GM18519 (cell line): ENCODE measurements around the gene NPHP4.

Experiments used
- ATAC-seq: cut with Tn5 transposase; IDR thresholded peaks from one replicate; pipeline ENCODE4 v1.9.1; 2021; ENCODE audit warnings: mild to moderate bottlenecking, moderate library complexity; ENCODE audit not compliant: unreplicated experiment, low FRiP score

NPHP4 gene

DNA sequence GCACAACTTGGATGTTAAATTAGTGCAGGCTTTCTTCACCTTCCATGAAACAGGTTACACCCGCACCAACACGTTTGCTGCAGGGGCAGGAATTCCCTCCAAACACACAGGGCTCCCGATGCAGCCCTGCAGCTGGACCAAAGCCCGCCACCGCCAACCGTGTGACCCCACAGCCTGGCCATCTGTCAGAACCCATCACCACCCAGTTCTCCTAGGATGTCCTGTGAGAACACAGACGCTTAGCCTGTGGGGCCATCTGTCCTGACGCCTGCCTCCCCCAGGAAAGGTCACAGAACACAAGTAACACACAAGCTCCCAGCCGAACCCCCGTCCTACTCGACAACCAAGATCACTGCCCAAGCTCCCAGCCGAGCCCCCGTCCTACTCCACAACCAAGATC, 108.1 kb downstream of the NPHP4 start:
- no peak for ATAC-seq

DNA sequence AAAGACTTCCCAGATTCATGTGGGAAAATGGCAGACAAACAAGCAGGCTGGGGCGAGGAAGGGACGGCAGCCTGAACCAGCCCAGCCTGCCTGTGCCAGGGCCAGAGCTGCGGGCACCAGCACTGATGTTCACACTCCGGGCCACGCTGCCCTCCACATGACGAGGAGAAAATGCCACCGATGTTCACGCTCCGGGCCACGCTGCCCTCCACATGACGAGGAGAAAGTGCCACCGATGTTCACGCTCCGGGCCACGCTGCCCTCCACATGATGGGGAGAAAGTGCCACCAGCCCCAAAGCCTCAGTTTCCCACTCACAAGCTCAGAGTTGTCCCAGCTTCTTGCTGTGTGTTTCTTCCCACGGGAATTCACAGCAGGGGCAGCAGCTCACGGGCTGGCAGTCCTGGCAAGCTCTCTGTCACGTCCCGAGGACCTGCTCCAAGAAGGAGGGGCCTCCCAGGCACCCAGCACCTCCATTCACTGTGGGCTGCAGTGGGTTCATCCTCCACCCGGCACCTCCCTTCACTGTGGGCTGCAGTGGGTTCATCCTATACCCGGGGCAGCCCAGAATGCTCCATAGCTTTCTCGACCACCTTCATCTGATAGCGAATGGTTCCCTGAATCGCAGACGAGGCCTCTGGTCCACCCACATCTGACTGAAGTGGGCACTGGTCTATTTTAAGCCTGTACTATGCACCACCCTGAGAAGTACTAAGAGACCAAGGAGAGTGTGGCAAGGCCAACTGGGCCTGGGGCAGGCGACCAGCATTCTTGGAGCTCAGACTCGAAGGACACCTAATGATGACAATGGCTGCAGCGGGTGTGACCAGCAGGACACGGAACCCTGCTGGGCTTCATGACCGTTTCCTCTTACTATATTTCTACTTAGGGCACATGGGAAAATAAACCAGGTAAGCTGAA, 108.8 kb downstream of the NPHP4 start:
- no peak for ATAC-seq

DNA sequence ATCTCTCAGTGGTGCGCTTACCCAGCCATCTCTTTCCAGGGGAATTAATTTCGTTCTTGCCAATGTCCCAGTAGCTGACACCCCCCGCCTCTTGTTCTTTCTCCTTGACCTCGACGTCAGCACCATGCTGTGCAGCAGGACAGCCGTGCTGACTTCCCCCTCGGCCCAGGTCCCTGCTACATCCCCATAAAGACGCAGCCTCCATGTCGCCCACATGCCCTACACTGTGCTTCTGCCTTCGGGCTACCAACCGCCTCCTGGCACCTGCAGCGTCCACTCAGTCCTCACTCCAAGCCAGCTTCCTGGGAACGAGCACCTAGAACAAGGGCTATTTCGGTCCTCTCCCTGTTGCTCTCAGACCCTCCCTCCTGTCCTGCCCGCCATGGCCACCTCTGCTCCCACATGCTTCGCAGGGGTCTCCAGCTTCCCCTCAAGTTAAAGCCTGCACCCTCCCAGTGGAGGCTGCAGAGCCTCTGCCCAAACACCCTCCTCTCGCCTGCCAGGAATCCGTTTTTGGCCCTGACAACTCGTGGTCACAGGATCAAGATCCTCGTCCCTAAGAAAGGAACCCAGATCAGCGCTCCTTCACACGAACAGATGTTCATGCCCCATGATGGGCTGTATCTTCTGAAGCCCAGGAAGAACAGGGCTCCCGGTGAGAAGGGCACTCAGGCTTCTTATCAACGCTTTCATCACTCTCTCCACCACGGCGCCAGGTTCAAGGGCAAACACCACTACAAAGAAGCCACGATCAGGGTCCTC, 109.7 kb downstream of the NPHP4 start:
- ATAC-seq, result no peak

DNA sequence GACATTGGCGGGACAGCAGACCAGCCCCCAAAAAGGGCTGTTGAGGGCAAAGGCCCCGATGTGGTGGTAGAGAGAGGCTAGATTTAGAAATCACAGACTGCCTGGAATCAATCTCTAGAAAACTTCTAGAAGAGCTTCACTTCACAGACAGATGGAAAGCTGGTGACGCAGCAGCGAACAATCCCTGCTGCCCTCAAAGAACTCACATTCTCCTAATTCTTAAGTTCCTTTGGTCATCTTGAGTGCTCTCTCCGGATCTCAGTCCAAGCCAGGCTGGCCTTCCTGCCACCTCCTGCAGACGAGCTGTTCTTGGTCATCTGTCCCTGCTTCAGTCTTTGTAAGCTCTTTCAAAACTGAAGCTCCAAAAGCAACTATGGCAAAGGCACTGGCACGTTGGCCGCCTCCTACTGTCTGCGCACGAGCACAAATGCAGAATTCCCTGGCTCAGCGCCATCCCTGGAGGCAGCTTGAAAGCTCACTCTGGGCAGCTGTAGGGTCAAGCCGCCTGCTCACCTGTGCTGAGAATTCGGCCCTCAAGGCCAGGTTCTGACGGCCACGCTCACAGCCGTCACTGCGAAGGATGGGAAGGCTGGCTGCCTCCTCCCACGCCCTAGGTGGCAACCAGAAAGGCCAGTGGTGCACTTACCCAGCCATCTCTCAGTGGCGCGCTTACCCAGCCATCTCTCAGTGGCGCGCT, 110.6 kb downstream of the NPHP4 start:
- no peak for ATAC-seq

DNA sequence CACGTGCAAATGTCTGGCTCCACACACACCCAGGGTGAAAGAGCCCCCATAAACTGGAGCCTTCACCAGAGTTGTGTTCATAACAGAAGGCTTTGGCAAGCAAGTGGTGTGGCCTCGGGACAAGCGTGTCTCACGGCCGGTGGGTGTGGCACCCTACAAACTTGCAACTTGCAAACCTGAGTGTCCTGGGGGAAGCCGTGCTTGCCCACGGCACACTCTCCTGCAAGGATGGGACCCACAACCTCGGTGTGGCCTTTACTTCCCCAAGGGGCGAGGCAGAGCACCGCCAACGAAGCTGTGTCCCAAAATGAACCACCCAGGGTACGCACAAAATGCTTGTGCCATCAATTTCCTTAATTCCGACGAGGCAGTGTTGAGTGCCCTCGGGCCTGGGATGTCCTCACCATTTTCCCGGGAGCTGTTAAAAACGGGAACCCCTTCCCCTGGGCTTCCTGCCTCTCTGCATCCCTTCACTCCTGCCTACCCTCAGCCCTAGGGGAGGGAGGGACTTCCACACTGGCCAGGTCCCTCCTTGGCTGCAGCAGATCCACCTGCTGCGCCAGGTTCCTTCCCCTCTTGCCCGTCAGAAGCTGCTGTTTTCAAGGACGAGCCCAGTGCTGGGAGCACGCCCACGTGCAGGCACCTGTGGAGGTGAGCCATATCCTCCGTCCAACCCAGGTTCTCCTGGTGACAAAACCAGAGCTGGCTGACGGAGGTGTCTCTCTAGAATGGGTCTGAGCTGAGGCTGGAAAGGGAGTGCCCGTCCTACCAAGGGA, 111.4 kb downstream of the NPHP4 start:
- no peak for ATAC-seq

DNA sequence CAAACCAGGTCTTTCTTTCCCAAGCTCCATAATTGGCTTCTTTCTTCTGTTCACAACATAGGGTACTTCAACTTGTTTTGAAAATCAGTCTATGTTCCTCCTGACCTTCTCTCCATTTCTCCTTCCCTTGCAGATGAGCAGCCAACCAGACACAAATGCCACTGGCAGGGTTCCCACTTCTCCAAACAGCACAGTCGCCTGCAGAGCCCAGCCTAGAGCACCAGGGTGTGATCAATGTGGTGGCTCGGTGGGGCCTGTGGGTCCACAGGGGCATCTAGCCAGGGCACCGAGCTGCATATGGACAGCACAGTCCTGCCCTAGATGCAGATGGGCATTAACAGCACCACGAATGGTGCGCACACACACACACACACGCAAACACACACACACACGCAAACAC, 112.8 kb downstream of the NPHP4 start:
- no peak for ATAC-seq

DNA sequence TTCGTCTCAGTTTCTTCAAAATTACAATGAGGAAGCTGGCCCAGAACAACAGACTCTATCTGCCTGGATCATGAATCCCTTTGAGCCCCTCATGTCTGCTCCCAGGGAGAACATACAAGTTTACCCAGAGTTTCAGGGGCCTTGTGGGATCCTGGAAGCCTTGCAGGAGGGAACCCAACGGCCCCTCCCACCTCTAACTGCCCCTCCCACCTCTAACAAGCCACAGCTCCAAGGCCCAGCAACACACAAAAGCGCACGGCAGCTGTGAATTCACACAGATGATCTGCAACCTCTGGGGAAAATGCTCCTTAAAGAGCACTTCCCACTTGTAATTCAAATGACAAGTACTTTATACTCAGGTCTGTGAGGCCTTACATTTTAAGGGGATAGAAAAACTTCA, 113.3 kb downstream of the NPHP4 start:
- no peak for ATAC-seq

DNA sequence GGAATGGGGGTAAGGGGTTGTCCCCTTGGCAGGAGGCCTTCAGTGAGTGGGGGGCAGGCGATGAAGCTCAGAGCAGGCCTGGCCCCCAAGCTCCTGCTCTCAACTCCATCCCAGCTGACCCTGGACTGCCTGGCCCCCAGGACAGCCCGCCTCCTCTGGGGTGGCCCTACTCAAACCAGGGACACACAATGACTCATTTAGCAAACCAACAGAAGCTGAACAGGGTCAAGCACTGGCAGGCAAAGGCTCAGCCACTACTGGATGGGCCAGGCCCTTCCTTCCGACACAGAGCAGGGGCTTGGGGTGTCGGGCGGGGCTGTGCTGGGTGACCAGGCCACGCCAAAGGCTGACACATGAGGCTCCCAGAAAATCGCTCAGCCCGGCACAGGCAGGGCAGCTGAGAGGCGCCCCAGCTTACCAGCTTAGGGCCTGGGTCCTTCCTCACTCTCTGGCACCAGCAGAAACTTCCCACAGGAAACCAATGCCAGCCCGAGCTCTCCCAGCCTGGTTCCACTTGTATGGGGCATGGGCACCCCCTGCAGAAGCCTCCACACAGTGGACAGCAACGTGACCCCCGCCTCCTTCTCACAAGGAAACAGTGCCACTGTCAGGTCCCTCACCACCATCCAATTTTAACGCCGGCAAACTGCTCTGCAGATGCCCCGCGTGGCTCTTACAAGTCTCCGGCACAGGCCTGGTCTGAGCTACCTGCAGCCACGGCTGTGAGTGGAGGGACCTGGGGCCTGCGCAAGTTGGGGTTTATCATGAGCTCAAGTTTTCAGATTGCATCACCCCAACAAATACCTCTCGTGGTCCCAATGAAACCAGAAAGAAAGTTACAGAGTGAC, 114.3 kb downstream of the NPHP4 start:
- no peak for ATAC-seq

DNA sequence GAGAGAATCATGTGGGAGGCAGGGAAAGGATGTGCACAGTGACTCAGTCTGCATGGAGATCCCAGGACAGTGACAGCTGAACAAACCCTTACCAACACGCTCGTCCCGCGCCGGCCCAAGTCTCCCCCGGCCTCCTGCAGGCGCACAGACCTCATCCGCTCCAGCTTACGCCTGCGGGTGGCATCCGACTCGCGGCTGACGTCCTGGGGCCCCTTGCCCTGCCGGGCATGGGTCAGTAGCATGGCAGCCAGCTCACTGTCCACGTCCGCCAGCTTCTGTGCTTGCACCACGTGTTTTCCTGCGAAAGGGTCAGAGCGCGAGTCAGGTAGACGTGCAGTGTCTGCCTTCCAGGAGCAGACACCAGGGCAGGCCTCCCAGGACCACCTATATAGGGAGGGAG, 115.2 kb downstream of the NPHP4 start:
- ATAC-seq, result no peak

DNA sequence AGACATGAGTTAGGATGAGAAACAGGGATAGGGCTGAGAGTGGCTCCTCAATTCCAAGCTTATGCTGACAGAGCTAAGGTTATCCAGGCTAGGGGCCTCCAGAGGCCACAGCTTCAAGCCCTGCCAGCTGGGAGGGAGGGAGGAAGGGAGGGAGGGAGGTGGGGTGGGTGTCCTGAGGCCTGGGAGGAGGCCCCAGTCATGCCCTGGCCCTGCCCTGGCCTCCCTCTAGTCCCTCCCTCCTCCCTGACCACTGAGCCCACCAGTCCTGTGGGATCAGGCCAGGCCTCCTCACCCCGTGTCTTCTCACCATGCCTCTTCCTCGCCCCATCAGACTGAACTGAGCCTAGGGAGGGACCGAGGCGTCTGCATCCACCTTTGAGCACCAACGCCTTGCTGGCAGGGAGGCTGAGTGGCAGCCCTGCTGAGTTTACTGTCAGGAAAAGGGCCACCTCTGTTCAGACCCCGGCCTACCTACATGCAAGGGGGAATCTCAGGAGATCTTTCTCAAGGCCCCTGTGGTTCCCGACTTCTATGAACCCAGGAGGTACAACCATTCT, 116.1 kb downstream of the NPHP4 start:
- no peak for ATAC-seq

DNA sequence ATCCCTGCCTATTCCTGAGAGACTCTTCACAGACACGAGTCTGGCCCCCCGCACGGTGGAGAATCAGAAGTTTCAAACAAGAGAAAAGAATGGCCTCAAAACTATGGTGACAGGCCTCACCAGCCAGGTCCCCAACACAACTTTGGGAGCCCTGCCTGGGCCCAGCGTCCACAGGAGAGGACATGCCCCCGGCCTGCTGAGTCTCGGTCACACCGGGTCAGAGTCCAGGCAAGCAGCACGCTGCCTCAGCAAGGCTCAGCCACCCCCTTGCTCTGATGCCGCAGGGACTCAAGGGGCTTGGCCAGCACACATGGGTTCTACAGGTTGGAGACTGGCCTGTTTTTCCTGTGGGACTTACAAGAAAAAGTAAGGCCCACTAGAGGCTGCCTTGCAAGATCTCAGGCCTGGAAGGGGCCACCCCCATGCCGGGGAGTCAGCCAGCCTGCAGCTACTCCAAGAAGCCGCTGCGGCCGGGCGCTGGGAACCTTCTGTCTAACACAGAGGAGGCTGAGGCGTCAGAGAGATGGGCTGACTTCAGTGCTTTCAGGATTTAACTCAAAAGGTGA, 116.8 kb downstream of the NPHP4 start:
- ATAC-seq, result no peak

DNA sequence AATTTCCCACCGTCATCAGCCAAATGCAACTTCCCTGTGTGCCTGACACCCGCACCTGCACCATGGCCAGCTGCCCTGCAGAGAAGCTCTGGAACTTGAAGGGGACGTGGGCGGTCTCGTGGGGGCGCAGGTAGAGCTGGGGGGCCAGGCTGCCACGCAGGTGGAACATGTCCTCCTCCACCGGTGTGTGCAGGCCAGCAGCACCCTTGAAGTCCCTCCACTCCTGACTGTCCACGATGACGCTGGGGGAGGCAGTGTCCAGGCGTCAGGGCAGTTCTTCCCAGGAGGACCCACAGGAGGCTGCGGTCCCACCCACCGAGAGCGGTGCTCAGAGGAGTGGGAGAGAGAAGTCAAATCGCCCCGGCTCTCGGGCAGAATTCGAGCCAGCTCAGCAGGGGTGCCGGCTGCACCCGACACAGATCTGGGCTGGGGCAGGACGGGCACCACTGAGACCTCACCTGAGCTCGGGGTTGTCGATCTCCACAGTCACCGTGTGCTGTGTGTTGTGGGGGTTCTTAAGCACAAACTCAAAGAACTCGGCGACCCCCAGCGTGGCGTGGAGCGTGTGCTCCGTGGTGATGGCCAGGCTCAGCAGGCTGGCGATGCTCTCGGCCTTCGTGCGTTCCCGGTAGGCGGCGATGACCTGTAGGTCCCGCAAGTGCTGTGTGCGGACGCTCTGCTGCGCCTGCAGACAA, 117.7 kb downstream of the NPHP4 start:
- no peak for ATAC-seq

DNA sequence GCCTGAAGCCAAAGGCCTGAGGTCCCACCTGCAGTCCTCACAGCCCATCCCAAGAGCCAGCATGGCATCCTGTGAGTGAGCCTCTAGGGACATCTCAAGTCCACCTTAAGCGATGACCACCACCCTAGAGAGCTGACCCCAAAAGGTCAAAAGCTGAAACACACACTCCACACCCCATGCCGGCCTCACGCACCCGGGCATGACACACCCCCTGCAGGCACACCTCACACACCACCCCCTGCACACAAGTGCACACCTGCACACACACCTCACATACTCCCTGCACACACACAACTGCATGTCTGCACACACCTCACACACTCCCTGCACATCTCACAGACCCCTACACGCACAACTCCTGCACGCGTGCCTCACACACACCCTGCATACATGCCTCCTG, 118.7 kb downstream of the NPHP4 start:
- no peak for ATAC-seq

DNA sequence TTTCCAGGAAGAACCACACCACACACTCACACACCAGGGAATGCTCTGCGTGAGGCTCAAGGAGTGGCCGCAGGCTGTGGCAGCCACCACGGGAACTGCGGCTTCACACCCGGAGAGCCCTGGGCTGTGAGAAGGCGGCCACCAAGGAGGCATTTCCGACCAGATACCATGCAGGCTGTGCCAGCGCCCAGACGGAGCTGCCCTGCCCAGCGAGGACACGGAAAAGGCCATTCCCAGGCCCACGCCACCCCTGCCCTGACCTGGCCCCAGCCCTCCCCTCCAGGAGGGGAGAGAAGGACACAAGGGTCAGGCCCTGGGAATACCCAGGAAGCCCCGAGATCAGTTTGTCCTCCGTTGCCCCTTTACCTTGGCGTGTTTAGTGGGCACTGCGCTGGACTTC, 119.3 kb downstream of the NPHP4 start:
- no peak for ATAC-seq

DNA sequence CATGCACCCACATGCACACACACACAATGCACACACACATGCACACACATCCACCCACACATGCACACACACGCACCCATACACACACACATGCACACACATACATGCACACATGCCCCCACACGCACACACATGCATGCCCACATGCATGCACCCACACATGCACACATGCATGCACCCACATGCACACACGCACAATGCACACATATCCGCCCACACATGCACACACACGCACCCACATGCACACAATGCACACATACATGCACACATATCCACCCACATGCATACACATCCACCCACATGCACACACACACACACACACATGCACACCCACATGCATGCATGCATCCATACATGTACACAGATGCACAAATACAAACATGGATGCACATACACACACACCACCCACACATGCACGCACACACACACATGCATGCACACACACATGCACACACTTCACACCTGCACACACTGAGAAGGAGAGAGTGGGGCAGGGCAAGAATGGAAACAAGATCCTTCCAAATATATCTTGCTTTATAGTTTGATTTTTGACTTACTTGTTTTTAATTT, 123.2 kb downstream of the NPHP4 start:
- ATAC-seq, result no peak

DNA sequence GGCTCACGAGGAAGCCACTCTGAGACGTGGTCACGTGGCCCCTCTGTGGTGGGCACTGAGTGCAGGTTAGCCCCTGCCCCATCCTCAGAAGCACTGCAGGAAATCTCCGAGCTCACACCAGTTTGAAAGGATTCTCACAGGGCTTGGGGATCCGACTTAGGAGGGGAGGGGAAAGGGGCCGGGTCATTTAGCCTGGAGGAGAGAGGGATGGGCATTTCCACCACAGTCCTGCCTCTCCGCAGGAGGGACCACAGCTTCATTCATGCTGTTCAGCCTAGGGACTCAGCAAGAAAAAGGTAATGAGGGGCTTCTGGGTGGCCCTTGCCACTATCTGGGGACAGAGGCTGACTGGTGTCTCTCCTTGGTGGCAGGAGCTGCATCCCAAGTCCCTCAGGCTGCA, 126.5 kb downstream of the NPHP4 start:
- no peak for ATAC-seq

DNA sequence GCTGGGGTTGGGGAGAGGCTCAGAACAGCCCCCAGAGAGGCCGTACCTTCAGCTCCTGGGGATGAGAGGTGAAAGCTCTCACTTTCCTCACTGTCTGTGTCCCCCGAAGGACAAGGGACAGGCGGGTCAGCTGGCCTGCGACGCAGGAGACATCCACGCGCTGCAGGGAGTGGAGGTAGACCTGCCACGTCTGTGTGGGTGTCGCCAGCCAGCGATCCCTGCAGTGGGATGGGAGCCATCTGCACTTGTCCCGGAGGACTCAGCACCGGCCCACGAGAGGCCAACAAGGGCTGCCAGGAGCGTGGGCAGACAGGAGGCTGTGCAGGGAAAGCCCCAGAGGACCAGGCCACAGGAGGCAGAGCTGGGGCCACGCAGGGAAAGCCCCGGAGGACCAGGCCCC, 127.2 kb downstream of the NPHP4 start:
- ATAC-seq, result no peak

DNA sequence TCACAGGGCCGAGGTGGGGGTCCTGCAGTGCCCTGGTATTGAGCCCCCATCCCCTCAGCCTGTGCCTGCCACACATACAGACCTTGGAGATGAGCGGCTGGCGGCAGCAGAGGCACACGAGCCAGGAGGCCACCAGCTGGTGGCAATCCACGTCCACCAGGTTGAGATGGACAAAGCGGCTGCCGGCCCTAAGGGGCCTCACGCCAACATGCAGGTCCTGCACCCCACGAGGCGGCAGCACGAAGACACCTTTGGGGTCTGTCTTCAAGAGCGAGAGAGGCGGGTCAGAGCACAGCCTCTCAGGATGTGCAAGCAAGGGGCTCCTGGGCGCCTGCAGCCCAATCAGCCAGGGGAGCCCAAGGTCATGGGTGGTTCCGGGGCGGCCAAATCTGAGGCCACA, 128.0 kb downstream of the NPHP4 start:
- ATAC-seq, result no peak
